K562 (cell line): Measurements from ENCODE around the gene ATP5PB. TPM values are rescaled to one million over a fixed set of nuclear protein-coding genes. Genes with fewer than 3 reads are reported as not detected.

Experiments used
- ATAC-seq: fragments of 200-7000 bp; cut with Tn5 transposase; 3 replicates; pipeline ENCODE4 v1.9.1; 2020; ENCODE audit warnings: moderate library complexity
- BruUV-seq: library from RNA; stranded (reverse); fragments of 400-500 nt; replicated peaks from 2 replicates; lab custom pipeline; 2021; lab: Mats Ljungman, UMichigan
- CTCF ChIA-PET: fragments of 300-600 bp; formaldehyde crosslinking; extraction: SDS; loops from one replicate; lab custom pipeline; 2021; ENCODE audit warnings: low intra/inter-chr PET ratio; lab: Yijun Ruan, JAX
- POLR2A ChIA-PET: fragments of 300-600, 350-650 bp; sonication (Branson Sonifier 250); formaldehyde crosslinking; extraction: SDS; loops from one replicate; lab custom pipeline; 2021; ENCODE audit warnings: antibody characterized with exemption, inconsistent platforms; lab: Yijun Ruan, JAX
- DNase-seq, 4 experiments: peaks; one replicate each; pipeline versions ENCODE4 v3.0.0 to v3.0.0-alpha.2; 2011 to 2018; ENCODE audit warnings: low spot score in 3 of 4, mixed read lengths in 3 of 4; ENCODE audit errors: extremely low read depth in 1 of 4
- FAIRE-seq: peaks from 2 replicates; lab custom pipeline; 2011; peaks lifted over from hg19 to GRCh38; lab: Jason Lieb, UNC
- H2AFZ ChIP-seq: 2 replicates; pipeline ENCODE4 v1.6.0; 2011; ENCODE audit warnings: low read depth, low read length, control low read depth, inconsistent platforms
- H3K27ac ChIP-seq: fragments of 200-600 bp; 3 replicates; pipeline ENCODE4 v1.8.0; 2011; ENCODE audit warnings: low read depth, mild to moderate bottlenecking, control low read depth, inconsistent platforms, low read length, moderate library complexity, mixed read lengths; ENCODE audit errors: extremely low read depth
- H3K27me3 ChIP-seq, 2 experiments: fragments of 300-600 bp in 1 of 2; 2 replicates in 1 of 2; 3 replicates in 1 of 2; pipeline versions ENCODE4 v1.6.0 to v1.8.0; 2011; ENCODE audit warnings: inconsistent platforms in 2 of 2, low read length in 2 of 2, mild to moderate bottlenecking in 1 of 2, mixed read lengths in 1 of 2, moderate library complexity in 1 of 2; ENCODE audit not compliant: control insufficient read depth in 2 of 2, insufficient read depth in 2 of 2
- H3K36me3 ChIP-seq: fragments of 300-600 bp; 3 replicates; pipeline ENCODE4 v1.8.0; 2011; ENCODE audit warnings: mild to moderate bottlenecking, low read length, inconsistent platforms; ENCODE audit not compliant: control insufficient read depth, insufficient read depth
- H3K4me1 ChIP-seq, 2 experiments: fragments of 200-600 bp in 1 of 2; replicated peaks in 1 of 2; 2 replicates in 1 of 2; 3 replicates in 1 of 2; pipeline versions ENCODE4 v1.5.1 to v1.8.0; 2011; ENCODE audit warnings: inconsistent platforms in 2 of 2, low read length in 2 of 2, mild to moderate bottlenecking in 1 of 2, mixed read lengths in 1 of 2, moderate library complexity in 1 of 2; ENCODE audit not compliant: control insufficient read depth in 2 of 2, insufficient read depth in 2 of 2
- H3K4me2 ChIP-seq: 2 replicates; pipeline ENCODE4 v1.6.1; 2011; ENCODE audit warnings: low read length, control low read depth, inconsistent platforms, mixed read lengths; ENCODE audit not compliant: insufficient read depth
- H3K4me3 ChIP-seq: fragments of 200-600 bp; sonication (generic), shearing (Covaris generic); 2 replicates; pipeline ENCODE4 v1.5.1; 2016; ENCODE audit warnings: control low read depth, inconsistent platforms
- H3K79me2 ChIP-seq: fragments of 200-600 bp; 3 replicates; pipeline ENCODE4 v1.8.0; 2011; ENCODE audit warnings: low read length, inconsistent platforms; ENCODE audit not compliant: control insufficient read depth, insufficient read depth
- H3K9ac ChIP-seq, 2 experiments: 2 replicates each; pipeline versions ENCODE4 v1.6.0 to v1.6.1; 2011; ENCODE audit warnings: low read depth in 2 of 2, low read length in 2 of 2, control low read depth in 1 of 2, inconsistent platforms in 1 of 2, mild to moderate bottlenecking in 1 of 2, mixed read lengths in 1 of 2; ENCODE audit not compliant: insufficient read depth in 1 of 2
- H3K9me1 ChIP-seq: one replicate; pipeline ENCODE4 v1.6.0; 2011; ENCODE audit warnings: inconsistent platforms, mild to moderate bottlenecking, low read length, moderate library complexity; ENCODE audit not compliant: control insufficient read depth, insufficient read depth
- H3K9me3 ChIP-seq: replicated peaks from 2 replicates; pipeline ENCODE4 v1.5.1; 2011; ENCODE audit warnings: low read depth, low read length, inconsistent platforms; ENCODE audit not compliant: control insufficient read depth, insufficient read depth
- H4K20me1 ChIP-seq: replicated peaks from 2 replicates; pipeline ENCODE4 v1.6.1; 2011; ENCODE audit warnings: low read length, inconsistent platforms, mixed read lengths; ENCODE audit not compliant: control insufficient read depth, insufficient read depth
- ARID1B ChIP-seq: fragments of 450-650 bp; IDR thresholded peaks from 2 replicates; pipeline ENCODE4 v1.6.1; 2016; ENCODE audit warnings: antibody characterized with exemption, mild to moderate bottlenecking, inconsistent platforms
- CREB5 ChIP-seq: fragments of 250-450 bp; sonication (Bioruptor Pico); IDR thresholded peaks from 2 replicates; pipeline ENCODE4 v1.5.0; 2020; ENCODE audit warnings: mild to moderate bottlenecking
- GTF2B ChIP-seq: IDR thresholded peaks from 2 replicates; pipeline ENCODE4 v1.6.1; 2011; ENCODE audit not compliant: insufficient read length; ENCODE audit errors: extremely low read depth
- MAZ ChIP-seq, 2 experiments: fragments of 450-650 bp in 1 of 2; sonication (generic) in 1 of 2; formaldehyde crosslinking; IDR thresholded peaks in 1 of 2; conservative IDR thresholded peaks in 1 of 2; 2 replicates each; pipeline versions ENCODE4 v1.4.0 to v1.5.0; 2020; ENCODE audit warnings: mild to moderate bottlenecking in 1 of 2, missing genetic modification reagents in 1 of 2
- NKRF ChIP-seq: fragments of 450-650 bp; IDR thresholded peaks from 2 replicates; pipeline ENCODE4 v1.6.1; 2016; ENCODE audit warnings: borderline replicate concordance
- NRF1 ChIP-seq, 2 experiments: fragments of 450-650 bp; IDR thresholded peaks in 1 of 2; conservative IDR thresholded peaks in 1 of 2; 2 replicates each; pipeline ENCODE4 v1.6.1; 2014; ENCODE audit warnings: mild to moderate bottlenecking in 2 of 2
- STAG1 ChIP-seq: sonication (generic); formaldehyde crosslinking; IDR thresholded peaks from 2 replicates; pipeline ENCODE4 v1.5.0; 2020; ENCODE audit warnings: missing genetic modification reagents, borderline replicate concordance
- TRIM24 ChIP-seq, 2 experiments: fragments of 450-650 bp; IDR thresholded peaks; 2 replicates each; pipeline ENCODE4 v1.6.1; 2016
- ZBTB11 ChIP-seq, 3 experiments: fragments of 200-800 bp in 1 of 3; fragments of 250-450 bp in 1 of 3; fragments of 450-650 bp in 1 of 3; sonication (Bioruptor Pico) in 1 of 3; sonication (Bioruptor generic) in 1 of 3; formaldehyde crosslinking in 1 of 3; IDR thresholded peaks; 2 replicates each; pipeline versions ENCODE4 v1.6.1 to v1.8.0; 2016 to 2022; ENCODE audit warnings: mild to moderate bottlenecking in 2 of 3, missing genetic modification characterization in 2 of 3, missing compliant biosample characterization in 1 of 3, moderate library complexity in 1 of 3
- ZNF175 ChIP-seq: fragments of 200-800 bp; sonication (Bioruptor generic); IDR thresholded peaks from 2 replicates; pipeline ENCODE4 v1.6.1; 2016; ENCODE audit warnings: low read depth, mild to moderate bottlenecking, missing genetic modification characterization, missing compliant biosample characterization
- ZNF24 ChIP-seq: fragments of 450-650 bp; IDR thresholded peaks from 2 replicates; pipeline ENCODE4 v1.6.1; 2016
- WGBS: fragments of 100-300 bp; shearing (Covaris generic); methylation state at CpG from one replicate; pipeline ENCODE4 v1.1.6; 2016; ENCODE audit warnings: low coverage, mixed read lengths; ENCODE audit not compliant: insufficient coverage; ENCODE audit errors: missing lambda C conversion rate; 5-methylcytosine and 5-hydroxymethylcytosine counted together
- in situ Hi-C: fragments of 300-500 bp; cut with MboI; formaldehyde crosslinking; loops from 4 replicates; pipeline ENCODE4 v1.15.0; 2018; ENCODE audit warnings: inconsistent platforms, mixed read lengths
- intact Hi-C: fragments of 100-400 bp; cut with micrococcal nuclease; formaldehyde crosslinking; loops from 2 replicates; pipeline ENCODE4 v1.14.2; 2022
- polyA plus RNA-seq, 8 experiments: library from polyadenylated mRNA; depleted of rRNA in 4 of 8; stranded (reverse) in 5 of 8; unstranded in 3 of 8; fragments of >200 nt; fragmentation: Nextera tagmentation in 2 of 8; fragmentation: Illumina TruSeq in 1 of 8; extraction: Ambion mirVana in 2 of 8; extraction: Trizol in 1 of 8; gene quantifications; 2 replicates each; pipeline versions ENCODE4 v1.2.1 to v1.2.3, GENCODE V29; 2011 to 2014; ENCODE audit warnings: inconsistent platforms in 1 of 8, missing spikeins in 1 of 8
- total RNA-seq, 7 experiments: library from RNA; depleted of rRNA in 6 of 7; stranded (reverse); fragments of >200 nt in 6 of 7; fragmentation: Illumina TruSeq in 2 of 7; extraction: Trizol in 2 of 7; gene quantifications; 2 replicates each; pipeline versions ENCODE4 v1.2.1 to v1.2.3, GENCODE V29; 2011 to 2021; ENCODE audit warnings: low replicate concordance in 1 of 7

The ATP5PB gene
- total and polyA plus RNA-seq, 9 of the 15 experiments (the other 6 are each of a cell fraction or from before 2014, with no cell fraction given) = 651 to 2,735 (median 1,061) TPM

- peak; percentile 82 to 87 (median 84) for DNase-seq
- Histone ChIP-seq H2AFZ (peak overlapping the region; percentile 100), H3K4me3 (peak overlapping the region; percentile 33), H3K27me3 (no peaks in the 10 kb centered on the region), H4K20me1 (no peaks in the 10 kb centered on the region), H3K9ac (peak overlapping the region; percentile 77 to 89), H3K4me2 (peak overlapping the region; percentile 84), H3K4me1 (peaks cover 22 to 24% of the 10 kb centered on the region in 2 experiments), H3K27ac (peak overlapping the region; percentile 88), H3K9me3 (no peaks in the 10 kb centered on the region), H3K36me3 (no peaks in the 10 kb centered on the region), H3K79me2 (no peaks in the 10 kb centered on the region), H3K9me1 (no peaks in the 10 kb centered on the region)
- peak; percentile 92 for ATAC-seq
- TSS peak; percentile 87 for BruUV-seq
- CTCF ChIA-PET = interaction anchor here (0.6 to 2.6 kb wide), 9 partner anchors 27 to 288 kb away, joined by 3 to 41 read pairs (median 5); partner anchors contain the start of gene DDX20
- no peak for FAIRE-seq
- POLR2A ChIA-PET = interaction anchor here (0.6 to 3.6 kb wide), 27 partner anchors 10 to 284 kb away, joined by 3 to 29 read pairs (median 4); partner anchors contain the start of genes INKA2 and RAP1A
- WGBS = 17% methylated on average over 15 of the region's 15 CpGs
- intact Hi-C loops (loop anchor here (1.0 to 5.0 kb wide), 3 partner anchors 113 to 260 kb away; no protein-coding TSS in a partner anchor), in situ Hi-C loops (loop anchor here (5.0 kb wide), 1 partner anchor 150 kb away; no protein-coding TSS in a partner anchor)
- peak; percentile 50 to 56 for TF ChIP-seq NRF1 (conservative IDR thresholded peaks at IDR 0.05 in 1 of 2, IDR thresholded peaks at IDR 0.05 in 1 of 2)
- no peak for TF ChIP-seq GTF2B
- peak; percentile 55 for TF ChIP-seq ZNF175 (CRISPR knock-in tag)
- TF ChIP-seq MAZ (CRISPR knock-in tag; conservative IDR thresholded peaks at IDR 0.05 in 1 of 2, IDR thresholded peaks at IDR 0.05 in 1 of 2) = peak in 1 of 2 experiments; percentile 81
- TF ChIP-seq CREB5 (CRISPR knock-in tag) = no peak
- TF ChIP-seq TRIM24 (IDR thresholded peaks at IDR 0.05) = peak; percentile 27 to 66; a peak in 2 of 4 replicates
- TF ChIP-seq ZNF24 = no peak; the same call in 1 of the 2 replicates
- 0 out of 2 replicates have a peak, but pooled peaks have one; percentile 15 for TF ChIP-seq NKRF
- peak in 1 of 3 experiments; percentile 81; a peak in 1 of 6 replicates for TF ChIP-seq ZBTB11 (CRISPR knock-in tag; IDR thresholded peaks at IDR 0.05)
- TF ChIP-seq STAG1 (CRISPR knock-in tag) = 0 out of 2 replicates have a peak, but pooled peaks have one; percentile 43
- TF ChIP-seq ARID1B = peak; percentile 35; the same call in 1 of the 2 replicates
These were observed 58.3 kb downstream of the ATP5PB start for GRCh38 chr1:111507411-111508201.
